Coronary artery (tissue), 2 donors: ENCODE measurements around the gene ARCN1.
A peak's percentile ranks its signal among the peaks of the same experiment; 100 is the strongest.

Source experiments
- DNase-seq: peaks from one replicate; pipeline ENCODE4 v3.0.0-alpha.2; 2017; ENCODE audit warnings: low spot score
- H3K27ac ChIP-seq, 2 donors: fragments of 200-600 bp; sonication (generic); one replicate each; pipeline ENCODE4 v1.5.1; 2016 to 2019
- H3K4me3 ChIP-seq: fragments of 200-600 bp; sonication (generic); 2 replicates; pipeline ENCODE4 v1.5.1; 2016; ENCODE audit warnings: mild to moderate bottlenecking, moderate library complexity
- TF ChIP-seq, protein P1 (sequence below): fragments of 200-600 bp; sonication (generic); IDR thresholded peaks from one replicate; pipeline ENCODE4 v1.5.1; 2019; ENCODE audit warnings: antibody characterized with exemption

Gene ARCN1

DNA sequence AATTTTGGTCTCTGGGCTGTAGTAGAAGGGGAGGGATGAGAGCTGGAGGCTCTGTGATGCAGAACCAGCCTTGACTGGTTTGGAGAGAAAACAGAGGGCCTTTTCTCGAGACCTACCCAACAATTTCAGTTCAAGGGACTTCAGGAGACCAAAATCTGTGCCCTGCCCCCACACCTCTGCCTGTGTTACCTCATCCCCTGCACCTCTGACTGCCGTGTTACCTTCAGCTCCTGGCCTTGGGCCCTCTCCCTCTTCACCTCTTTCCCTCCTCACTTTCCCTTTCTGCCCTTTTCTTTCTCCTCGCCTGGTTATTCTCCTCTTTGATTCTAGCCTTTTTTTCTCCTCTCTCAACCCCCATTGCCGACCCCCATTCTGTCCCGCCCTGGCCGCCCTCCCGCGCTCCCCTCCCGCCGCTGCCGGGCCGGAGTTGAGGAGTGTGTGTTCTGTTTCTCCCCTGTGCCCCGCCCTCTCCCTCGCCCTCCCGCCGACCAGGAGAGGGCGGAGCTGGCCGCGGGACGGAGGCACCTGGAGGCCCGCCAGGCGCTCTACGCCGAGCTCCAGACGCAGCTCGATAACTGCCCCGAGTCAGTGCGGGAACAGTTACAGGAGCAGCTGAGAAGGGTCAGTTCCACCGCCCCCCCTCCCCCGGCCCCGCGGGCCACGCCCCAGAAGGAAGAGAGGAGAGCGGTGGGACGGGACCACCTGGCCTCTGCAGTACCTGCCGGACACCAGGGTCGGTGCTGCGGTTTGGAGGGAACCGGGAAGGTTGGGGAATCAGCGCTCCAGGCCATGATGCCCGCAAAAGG is 62.4 kb downstream of the ARCN1 start:
- DNase-seq: peak; percentile 88
- H3K27ac ChIP-seq: peak overlapping the region; percentile 73 to 91
- TF ChIP-seq, protein P1, sequence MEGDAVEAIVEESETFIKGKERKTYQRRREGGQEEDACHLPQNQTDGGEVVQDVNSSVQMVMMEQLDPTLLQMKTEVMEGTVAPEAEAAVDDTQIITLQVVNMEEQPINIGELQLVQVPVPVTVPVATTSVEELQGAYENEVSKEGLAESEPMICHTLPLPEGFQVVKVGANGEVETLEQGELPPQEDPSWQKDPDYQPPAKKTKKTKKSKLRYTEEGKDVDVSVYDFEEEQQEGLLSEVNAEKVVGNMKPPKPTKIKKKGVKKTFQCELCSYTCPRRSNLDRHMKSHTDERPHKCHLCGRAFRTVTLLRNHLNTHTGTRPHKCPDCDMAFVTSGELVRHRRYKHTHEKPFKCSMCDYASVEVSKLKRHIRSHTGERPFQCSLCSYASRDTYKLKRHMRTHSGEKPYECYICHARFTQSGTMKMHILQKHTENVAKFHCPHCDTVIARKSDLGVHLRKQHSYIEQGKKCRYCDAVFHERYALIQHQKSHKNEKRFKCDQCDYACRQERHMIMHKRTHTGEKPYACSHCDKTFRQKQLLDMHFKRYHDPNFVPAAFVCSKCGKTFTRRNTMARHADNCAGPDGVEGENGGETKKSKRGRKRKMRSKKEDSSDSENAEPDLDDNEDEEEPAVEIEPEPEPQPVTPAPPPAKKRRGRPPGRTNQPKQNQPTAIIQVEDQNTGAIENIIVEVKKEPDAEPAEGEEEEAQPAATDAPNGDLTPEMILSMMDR: no peak
- H3K4me3 ChIP-seq: peak overlapping the region; percentile 61

DNA sequence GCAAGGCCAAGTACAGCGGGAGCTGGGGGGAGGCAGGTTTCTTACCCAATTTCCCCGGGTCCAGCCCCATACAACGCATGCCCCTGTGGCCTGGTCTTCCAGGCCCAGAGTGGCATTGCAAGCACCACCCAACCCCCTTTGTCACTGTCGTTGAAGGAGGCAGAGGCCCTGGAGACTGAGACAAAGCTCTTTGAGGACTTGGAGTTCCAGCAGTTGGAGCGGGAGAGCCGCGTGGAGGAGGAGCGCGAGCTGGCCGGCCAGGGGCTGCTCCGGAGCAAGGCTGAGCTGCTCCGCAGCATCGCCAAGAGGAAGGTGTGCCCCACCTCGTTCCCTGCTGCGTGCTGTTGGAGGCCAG is 63.0 kb downstream of the ARCN1 start:
- TF ChIP-seq, protein P1: no peak
- DNase-seq: no peak
- Histone ChIP-seq H3K4me3 (peak overlapping the region; percentile 61), H3K27ac (peak overlapping the region; percentile 73 to 91)

DNA sequence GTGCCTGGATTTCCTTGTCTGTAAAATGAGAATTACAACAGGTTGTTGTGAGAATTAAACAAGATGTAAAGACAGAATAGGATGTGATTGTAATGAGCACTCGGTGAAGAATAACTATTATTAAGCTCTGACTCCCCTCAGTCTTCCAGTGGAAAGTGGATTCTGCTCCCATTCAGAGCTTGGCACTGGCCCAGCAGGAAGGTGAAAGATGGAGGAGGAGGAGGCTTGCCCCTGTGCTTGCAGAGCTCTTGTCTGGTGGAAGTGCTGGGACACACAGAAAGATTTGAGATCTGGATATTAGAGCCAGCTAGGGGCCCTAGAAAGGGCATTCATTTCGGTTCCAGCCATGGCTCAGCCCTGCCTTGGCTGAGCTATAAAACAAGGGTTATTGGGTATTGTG is 63.4 kb downstream of the ARCN1 start:
- H3K4me3 ChIP-seq: no peak overlapping the region
- DNase-seq: no peak
- H3K27ac ChIP-seq: peak overlapping the region; percentile 73 to 91
- TF ChIP-seq, protein P1: no peak

DNA sequence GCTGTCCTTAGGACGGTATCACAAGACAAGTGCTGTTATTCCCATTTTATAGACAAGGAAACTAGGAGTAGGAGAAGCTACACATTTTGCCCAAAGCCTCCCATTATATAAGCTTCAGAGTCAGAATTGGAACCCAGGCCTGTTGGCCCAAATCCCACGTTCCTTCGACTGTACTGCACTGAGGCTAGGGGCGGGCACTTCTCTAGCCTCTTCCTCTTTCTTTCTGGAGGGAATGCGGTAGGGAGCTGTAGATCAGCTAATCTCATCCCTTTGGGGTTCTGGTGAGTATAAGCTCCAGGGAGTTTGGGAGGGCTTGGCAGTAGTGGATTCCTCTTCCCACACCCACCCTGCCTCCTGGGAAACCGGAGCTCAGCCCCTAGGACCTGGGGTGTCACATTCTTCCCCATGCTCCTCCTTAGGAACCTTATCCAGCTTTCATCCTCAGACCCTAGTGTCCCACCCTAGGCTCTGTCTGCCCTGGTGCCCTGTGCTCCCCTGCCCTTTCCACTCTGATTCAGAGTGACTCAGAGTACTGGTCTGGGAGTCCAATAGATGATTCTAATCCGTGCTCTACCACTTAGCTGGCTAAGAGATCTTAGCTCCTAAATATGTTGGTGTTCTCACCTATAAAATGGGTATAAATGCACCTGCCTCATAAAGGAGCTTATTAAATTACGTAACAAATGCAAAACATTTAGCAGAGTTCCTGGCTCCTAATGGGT is 64.5 kb downstream of the ARCN1 start:
- H3K4me3 ChIP-seq: no peak overlapping the region
- no peak for DNase-seq
- TF ChIP-seq, protein P1: no peak
- peak overlapping the region in 1 of 2 donors; percentile 91 for H3K27ac ChIP-seq

DNA sequence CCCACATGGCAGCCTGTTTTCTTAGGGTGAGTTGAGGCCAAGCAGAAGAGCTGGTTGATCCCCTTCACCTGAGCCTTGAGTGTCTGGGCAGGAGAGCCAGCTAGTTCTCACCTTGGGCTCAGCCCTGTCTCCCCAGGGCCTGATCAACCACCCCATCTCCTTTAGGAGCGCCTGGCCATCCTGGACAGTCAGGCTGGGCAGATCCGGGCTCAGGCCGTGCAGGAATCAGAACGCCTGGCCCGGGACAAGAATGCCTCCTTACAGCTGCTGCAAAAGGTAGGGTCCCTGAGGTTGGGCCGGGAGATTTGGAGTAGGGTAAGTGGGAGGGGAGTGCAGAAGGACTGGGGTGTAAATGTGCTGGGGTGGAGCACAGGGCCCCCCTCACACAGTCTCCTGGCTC is 66.5 kb downstream of the ARCN1 start:
- no peak for DNase-seq
- H3K27ac ChIP-seq: peak overlapping the region; percentile 1 to 21
- TF ChIP-seq, protein P1: no peak
- no peak overlapping the region for H3K4me3 ChIP-seq

DNA sequence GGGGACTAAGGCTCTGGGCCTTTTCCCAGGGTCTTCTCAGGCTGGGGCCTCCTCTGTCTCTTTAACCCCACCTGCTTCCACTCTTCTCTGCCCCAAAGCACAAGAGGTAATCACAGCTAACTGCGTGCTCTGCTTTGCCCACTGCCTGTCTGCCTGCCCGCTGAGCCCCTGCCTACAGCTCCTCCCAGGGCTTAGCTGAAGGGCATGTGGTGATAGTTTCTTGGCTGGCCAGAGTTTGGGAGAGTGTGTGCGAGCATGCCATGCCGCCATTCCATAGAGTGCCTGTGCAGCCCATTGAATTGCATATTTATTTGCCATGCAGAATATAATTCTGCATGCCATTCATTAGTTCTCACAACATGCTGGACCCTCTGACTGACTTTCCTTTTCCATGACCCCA is 67.7 kb downstream of the ARCN1 start:
- DNase-seq: no peak
- no peak overlapping the region for H3K4me3 ChIP-seq
- TF ChIP-seq, protein P1: no peak
- peak overlapping the region in 1 of 2 donors; percentile 45 for H3K27ac ChIP-seq
